H9 (cell line): ENCODE results near the gene PBOV1. TPM values are rescaled to one million over a fixed set of nuclear protein-coding genes. Genes with fewer than 3 reads are reported as not detected.

ENCODE experiments used
- DNase-seq: peaks from one replicate; pipeline ENCODE4 v3.0.0-alpha.2; 2017
- H2AFZ ChIP-seq: one replicate; pipeline ENCODE4 v1.6.1; 2013; ENCODE audit warnings: mild to moderate bottlenecking, low read length, control low read depth, moderate library complexity
- H2AK5ac ChIP-seq: 2 replicates; pipeline ENCODE4 v1.6.1; 2013; ENCODE audit warnings: low read length, control low read depth, mixed read lengths; ENCODE audit not compliant: insufficient read length
- H2BK120ac ChIP-seq: one replicate; pipeline ENCODE4 v1.6.1; 2013; ENCODE audit warnings: low read depth, mild to moderate bottlenecking, low read length, control low read depth, inconsistent platforms; ENCODE audit not compliant: poor library complexity, severe bottlenecking
- H2BK12ac ChIP-seq: 2 replicates; pipeline ENCODE4 v1.6.1; 2013; ENCODE audit warnings: low read length, control low read depth, mixed read lengths, low read depth; ENCODE audit not compliant: insufficient read length
- H2BK15ac ChIP-seq: 2 replicates; pipeline ENCODE4 v1.6.1; 2013; ENCODE audit warnings: low read depth, low read length, control low read depth
- H2BK20ac ChIP-seq: one replicate; pipeline ENCODE4 v1.6.1; 2013; ENCODE audit warnings: low read depth, mild to moderate bottlenecking, low read length, control low read depth, inconsistent platforms; ENCODE audit not compliant: poor library complexity, severe bottlenecking
- H2BK5ac ChIP-seq: 2 replicates; pipeline ENCODE4 v1.6.1; 2013; ENCODE audit warnings: low read length, control low read depth, mixed read lengths; ENCODE audit not compliant: insufficient read length
- H3K14ac ChIP-seq: 2 replicates; pipeline ENCODE4 v1.6.1; 2013; ENCODE audit warnings: low read length, control low read depth; ENCODE audit not compliant: insufficient read depth
- H3K18ac ChIP-seq: 2 replicates; pipeline ENCODE4 v1.6.1; 2013; ENCODE audit warnings: low read depth, mild to moderate bottlenecking, mixed read lengths, low read length, control low read depth; ENCODE audit not compliant: insufficient read length
- H3K23ac ChIP-seq: 2 replicates; pipeline ENCODE4 v1.6.1; 2013; ENCODE audit warnings: low read length, control low read depth, mixed read lengths, low read depth; ENCODE audit not compliant: insufficient read length
- H3K23me2 ChIP-seq: 2 replicates; pipeline ENCODE4 v1.6.1; 2013; ENCODE audit warnings: low read depth, mild to moderate bottlenecking, mixed read lengths, low read length, control low read depth; ENCODE audit not compliant: insufficient read length, poor library complexity, severe bottlenecking
- H3K27ac ChIP-seq: 2 replicates; pipeline ENCODE4 v1.5.1; 2013; ENCODE audit warnings: low read length, control low read depth, mixed read lengths, low read depth; ENCODE audit not compliant: insufficient read length
- H3K27me3 ChIP-seq: 2 replicates; pipeline ENCODE4 v1.6.1; 2013; ENCODE audit warnings: low read length, control low read depth, inconsistent platforms; ENCODE audit not compliant: insufficient read depth
- H3K4ac ChIP-seq: 2 replicates; pipeline ENCODE4 v1.6.1; 2013; ENCODE audit warnings: low read depth, mild to moderate bottlenecking, control low read depth, inconsistent platforms, low read length, moderate library complexity
- H3K4me1 ChIP-seq: 2 replicates; pipeline ENCODE4 v1.6.1; 2013; ENCODE audit warnings: low read length, control low read depth, inconsistent platforms; ENCODE audit not compliant: insufficient read depth
- H3K4me2 ChIP-seq: 2 replicates; pipeline ENCODE4 v1.6.1; 2013; ENCODE audit warnings: low read length, control low read depth, mixed read lengths; ENCODE audit not compliant: insufficient read length, insufficient read depth
- H3K56ac ChIP-seq: 2 replicates; pipeline ENCODE4 v1.6.1; 2013; ENCODE audit warnings: low read depth, mild to moderate bottlenecking, mixed read lengths, low read length, control low read depth; ENCODE audit not compliant: insufficient read length
- H3K79me1 ChIP-seq: 2 replicates; pipeline ENCODE4 v1.6.1; 2013; ENCODE audit warnings: low read depth, mild to moderate bottlenecking, moderate library complexity, low read length, control low read depth, inconsistent platforms; ENCODE audit not compliant: insufficient read depth, poor library complexity, severe bottlenecking
- H3K79me2 ChIP-seq: 2 replicates; pipeline ENCODE4 v1.6.1; 2013; ENCODE audit warnings: low read length, control low read depth, inconsistent platforms; ENCODE audit not compliant: insufficient read depth
- H3K9ac ChIP-seq: 2 replicates; pipeline ENCODE4 v1.6.1; 2013; ENCODE audit warnings: low read length, control low read depth, mixed read lengths; ENCODE audit not compliant: insufficient read length; ENCODE audit errors: extremely low read depth
- H3K9me3 ChIP-seq: one replicate; pipeline ENCODE4 v1.6.1; 2013; ENCODE audit warnings: low read depth, low read length, inconsistent platforms; ENCODE audit not compliant: control insufficient read depth
- H3T11ph ChIP-seq: one replicate; pipeline ENCODE4 v1.6.1; 2013; ENCODE audit warnings: mild to moderate bottlenecking, low read length, control low read depth, inconsistent platforms
- H4K20me1 ChIP-seq: one replicate; pipeline ENCODE4 v1.6.1; 2013; ENCODE audit not compliant: control insufficient read depth, insufficient read length, insufficient read depth
- H4K5ac ChIP-seq: 2 replicates; pipeline ENCODE4 v1.6.1; 2013; ENCODE audit warnings: low read depth, mild to moderate bottlenecking, mixed read lengths, low read length, control low read depth; ENCODE audit not compliant: insufficient read length
- H4K8ac ChIP-seq: replicated peaks from 2 replicates; pipeline ENCODE4 v1.6.1; 2013; ENCODE audit warnings: low read length, control low read depth, mixed read lengths, low read depth; ENCODE audit not compliant: insufficient read length
- H4K91ac ChIP-seq: 2 replicates; pipeline ENCODE4 v1.6.1; 2013; ENCODE audit warnings: low read depth, mild to moderate bottlenecking, moderate library complexity, mixed read lengths, low read length, control low read depth; ENCODE audit not compliant: insufficient read length
- H3K27ac Mint-ChIP-seq, 3 experiments: 2 replicates in 2 of 3; 3 replicates in 1 of 3; pipeline ENCODE4 v1.8.0; 2020 to 2021; ENCODE audit warnings: mixed read lengths in 3 of 3, mild to moderate bottlenecking in 1 of 3, moderate library complexity in 1 of 3
- H3K27me3 Mint-ChIP-seq: 2 replicates; pipeline ENCODE4 v1.8.0; 2021; ENCODE audit warnings: low read depth, mild to moderate bottlenecking, moderate library complexity, mixed read lengths
- H3K36me3 Mint-ChIP-seq, 3 experiments: 2 replicates in 2 of 3; 3 replicates in 1 of 3; pipeline ENCODE4 v1.8.0; 2020 to 2021; ENCODE audit warnings: low read depth in 3 of 3, mixed read lengths in 3 of 3; ENCODE audit not compliant: insufficient read depth in 1 of 3
- H3K4me1 Mint-ChIP-seq, 2 experiments: 2 replicates each; pipeline ENCODE4 v1.8.0; 2020; ENCODE audit warnings: mixed read lengths in 2 of 2
- H3K4me3 Mint-ChIP-seq, 2 experiments: 2 replicates in 1 of 2; 3 replicates in 1 of 2; pipeline ENCODE4 v1.8.0; 2020 to 2021; ENCODE audit warnings: mild to moderate bottlenecking in 2 of 2, mixed read lengths in 2 of 2, moderate library complexity in 1 of 2
- H3K9me3 Mint-ChIP-seq, 2 experiments: 2 replicates in 1 of 2; 3 replicates in 1 of 2; pipeline ENCODE4 v1.8.0; 2020; ENCODE audit warnings: mild to moderate bottlenecking in 2 of 2, mixed read lengths in 2 of 2, moderate library complexity in 1 of 2
- CTCF ChIP-seq: fragments of 200-600 bp; sonication (generic); conservative IDR thresholded peaks from 3 replicates; pipeline ENCODE4 v1.8.0; 2021; ENCODE audit warnings: antibody characterized with exemption, mild to moderate bottlenecking
- WGBS: extraction: QIAGEN DNeasy Blood & Tissue Kit; methylation state at CpG from one replicate; pipeline ENCODE4 v1.1.7; 2013; ENCODE audit warnings: missing lambda C conversion rate, low lambda C conversion rate, mixed read lengths; ENCODE audit not compliant: insufficient read length; ENCODE audit errors: extremely low coverage; 5-methylcytosine and 5-hydroxymethylcytosine counted together
- total RNA-seq: library from RNA; stranded (reverse); gene quantifications from 2 replicates; pipeline ENCODE4 v1.2.1, GENCODE V29; 2021

The PBOV1 gene
- total RNA-seq, 1 experiment from 2014 or later: not detected

GRCh38 chr6:138211048-138211581, 7.2 kb downstream of the PBOV1 start:
- H3K36me3 Mint-ChIP-seq: peaks cover 0 to 4% (median 0%) of the 10 kb centered on the region in 3 experiments; a peak in 4 of 7 replicates
- no peak overlapping the region for H3K27ac Mint-ChIP-seq
- no peak overlapping the region for H2BK20ac ChIP-seq
- no peak overlapping the region for H4K91ac ChIP-seq
- no peaks in the 10 kb centered on the region for H4K20me1 ChIP-seq
- H3K18ac ChIP-seq: no peak overlapping the region
- H3K23me2 ChIP-seq: no peaks in the 10 kb centered on the region
- no peak overlapping the region for H3K56ac ChIP-seq
- H2AK5ac ChIP-seq: no peak overlapping the region
- H3K27ac ChIP-seq: no peak overlapping the region
- no peak overlapping the region for H2BK5ac ChIP-seq
- no peak overlapping the region for H3K23ac ChIP-seq
- H3K4me1 Mint-ChIP-seq: peaks cover 4 to 9% of the 10 kb centered on the region in 2 experiments
- H2BK15ac ChIP-seq: no peak overlapping the region
- no CpG with 5 or more reads among the region's 2 CpGs for WGBS
- no peaks in the 10 kb centered on the region; the same call in 1 of the 2 replicates for H3K4me1 ChIP-seq
- H2BK120ac ChIP-seq: no peak overlapping the region
- no peak overlapping the region for H3K14ac ChIP-seq
- no peak overlapping the region for H3T11ph ChIP-seq
- TF ChIP-seq CTCF: peak; percentile 70
- no peaks in the 10 kb centered on the region for H3K79me2 ChIP-seq
- no peaks in the 10 kb centered on the region for H3K9me3 ChIP-seq
- H3K27me3 Mint-ChIP-seq: no peaks in the 10 kb centered on the region
- no peak overlapping the region for H3K4me3 Mint-ChIP-seq
- no peak overlapping the region for H4K5ac ChIP-seq
- no peak overlapping the region for H4K8ac ChIP-seq
- H3K4me2 ChIP-seq: no peak overlapping the region
- H3K27me3 ChIP-seq: no peaks in the 10 kb centered on the region
- DNase-seq: no peak
- H2BK12ac ChIP-seq: no peak overlapping the region
- no peak overlapping the region for H3K4ac ChIP-seq
- H3K9ac ChIP-seq: no peak overlapping the region
- H3K79me1 ChIP-seq: no peaks in the 10 kb centered on the region
- no peak overlapping the region for H2AFZ ChIP-seq
- H3K9me3 Mint-ChIP-seq: no peaks in the 10 kb centered on the region
